ENCODE results near the gene C3orf20.

C3orf20 gene

DNA sequence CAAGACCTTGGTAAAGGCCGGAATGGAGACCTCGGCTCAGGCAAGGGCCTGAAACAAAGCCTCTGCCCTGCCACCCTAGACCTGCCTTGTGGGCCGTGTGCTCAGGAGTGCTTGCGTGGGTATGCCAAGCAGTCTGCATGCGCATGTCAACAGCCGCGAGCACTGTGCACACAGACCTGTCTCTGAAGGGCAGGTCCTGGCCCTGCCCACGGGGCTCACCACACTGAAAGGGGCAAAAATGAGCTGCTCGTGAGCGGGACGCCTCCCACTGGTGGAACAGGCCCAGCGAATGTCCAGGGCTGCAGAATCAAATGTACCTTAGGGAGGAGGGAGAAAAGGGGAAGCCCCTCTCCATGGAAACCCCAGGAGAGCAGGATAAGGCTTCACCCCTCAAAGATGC, 99.5 kb downstream of the C3orf20 start:
- H4K20me1 ChIP-seq (ENCODE audit: low read depth, low read length) = no peaks in the 10 kb centered on the region
- H3K27me3 ChIP-seq (ENCODE audit: low read length) = no peaks in the 10 kb centered on the region
- H3K4me3 ChIP-seq (ENCODE audit: insufficient read depth, low read length, poor library complexity, severe bottlenecking) = no peak overlapping the region
- H2AFZ ChIP-seq (ENCODE audit: low read depth, low read length, severe bottlenecking) = no peak overlapping the region
- peaks cover 8% of the 10 kb centered on the region; the same call in 1 of the 2 replicates for H3F3A ChIP-seq (ENCODE audit: insufficient read depth)
- no peaks in the 10 kb centered on the region for H3K79me2 ChIP-seq (ENCODE audit: insufficient read depth, low read length)
- peaks cover 9% of the 10 kb centered on the region for H3K36me3 ChIP-seq (ENCODE audit: low read length)
- H3K9me2 ChIP-seq (replicated peaks; ENCODE audit: insufficient read depth, low read length) = no peaks in the 10 kb centered on the region
- no peak overlapping the region for H3K4me2 ChIP-seq (ENCODE audit: low read depth, low read length, poor library complexity, severe bottlenecking)
- no peaks in the 10 kb centered on the region for H3K9me3 ChIP-seq (ENCODE audit: insufficient read depth, low read length)
- no peak overlapping the region for H3K9ac ChIP-seq (ENCODE audit: low read length)
- H3K27ac ChIP-seq (ENCODE audit: low read depth, low read length) = no peak overlapping the region
- TF ChIP-seq CTCF (IDR thresholded peaks at IDR 0.05; ENCODE audit: insufficient read depth, low read length, poor library complexity, severe bottlenecking) = no peak
- TF ChIP-seq EZH2phosphoT487 (conservative IDR thresholded peaks at IDR 0.05; ENCODE audit: low read length) = no peak

DNA sequence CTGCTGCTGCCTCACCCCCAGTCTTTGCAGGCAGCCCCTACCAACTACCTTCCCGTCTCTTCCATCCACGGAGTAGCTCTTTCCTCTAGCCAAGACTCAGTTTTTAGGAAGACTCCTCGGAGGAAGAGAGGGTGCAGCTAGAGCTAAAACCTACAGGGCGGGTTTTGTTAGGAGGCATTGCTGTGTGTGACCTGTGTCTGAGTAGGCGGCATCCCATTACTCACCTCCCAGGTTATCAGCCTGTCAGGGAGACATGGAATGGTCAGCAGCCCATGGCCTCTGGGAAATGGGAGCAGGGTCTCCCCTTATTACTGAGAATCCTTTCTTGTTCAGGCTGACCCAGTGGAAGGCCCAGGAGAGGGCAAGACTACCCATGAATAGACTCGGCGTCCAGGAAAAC, 100.1 kb downstream of the C3orf20 start:
- no peaks in the 10 kb centered on the region for H3K9me3 ChIP-seq (ENCODE audit: insufficient read depth, low read length)
- no peak overlapping the region for H2AFZ ChIP-seq (ENCODE audit: low read depth, low read length, severe bottlenecking)
- H3K4me2 ChIP-seq (ENCODE audit: low read depth, low read length, poor library complexity, severe bottlenecking) = no peak overlapping the region
- peaks cover 13% of the 10 kb centered on the region for H3K36me3 ChIP-seq (ENCODE audit: low read length)
- no peaks in the 10 kb centered on the region for H3K79me2 ChIP-seq (ENCODE audit: insufficient read depth, low read length)
- no peaks in the 10 kb centered on the region for H4K20me1 ChIP-seq (ENCODE audit: low read depth, low read length)
- H3K9me2 ChIP-seq (replicated peaks; ENCODE audit: insufficient read depth, low read length) = no peaks in the 10 kb centered on the region
- H3K4me3 ChIP-seq (ENCODE audit: insufficient read depth, low read length, poor library complexity, severe bottlenecking) = no peak overlapping the region
- H3K27ac ChIP-seq (ENCODE audit: low read depth, low read length) = no peak overlapping the region
- H3K9ac ChIP-seq (ENCODE audit: low read length) = no peak overlapping the region
- peaks cover 9% of the 10 kb centered on the region; the same call in 1 of the 2 replicates for H3F3A ChIP-seq (ENCODE audit: insufficient read depth)
- TF ChIP-seq CTCF (IDR thresholded peaks at IDR 0.05; ENCODE audit: insufficient read depth, low read length, poor library complexity, severe bottlenecking) = no peak
- H3K27me3 ChIP-seq (ENCODE audit: low read length) = no peaks in the 10 kb centered on the region

DNA sequence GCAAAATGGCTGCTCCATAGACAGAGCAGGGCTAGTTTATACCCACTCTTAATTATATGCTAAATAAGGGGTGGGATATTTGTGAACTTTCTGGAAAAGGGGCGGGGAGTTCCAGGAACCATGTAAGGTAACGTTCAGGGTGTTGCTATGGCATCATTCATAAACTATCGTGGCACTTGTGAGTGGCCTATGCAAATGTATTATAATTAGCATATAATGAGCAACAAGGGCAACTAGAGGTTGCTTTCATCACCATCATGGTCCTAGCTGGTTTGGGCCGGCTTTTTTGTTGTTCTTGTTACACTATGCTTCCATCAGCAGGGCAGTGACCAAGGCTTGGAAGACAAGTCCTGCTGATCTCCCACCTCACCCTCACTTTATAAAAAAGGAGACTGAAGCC, 100.6 kb downstream of the C3orf20 start:
- H3K9ac ChIP-seq (ENCODE audit: low read length) = no peak overlapping the region
- H3K79me2 ChIP-seq (ENCODE audit: insufficient read depth, low read length) = no peaks in the 10 kb centered on the region
- no peak overlapping the region for H3K4me2 ChIP-seq (ENCODE audit: low read depth, low read length, poor library complexity, severe bottlenecking)
- no peaks in the 10 kb centered on the region for H4K20me1 ChIP-seq (ENCODE audit: low read depth, low read length)
- H3K4me3 ChIP-seq (ENCODE audit: insufficient read depth, low read length, poor library complexity, severe bottlenecking) = no peak overlapping the region
- peaks cover 13% of the 10 kb centered on the region for H3K36me3 ChIP-seq (ENCODE audit: low read length)
- H3K27ac ChIP-seq (ENCODE audit: low read depth, low read length) = no peak overlapping the region
- no peaks in the 10 kb centered on the region for H3K9me3 ChIP-seq (ENCODE audit: insufficient read depth, low read length)
- no peak for TF ChIP-seq CTCF (IDR thresholded peaks at IDR 0.05; ENCODE audit: insufficient read depth, low read length, poor library complexity, severe bottlenecking)
- no peak for TF ChIP-seq EZH2phosphoT487 (conservative IDR thresholded peaks at IDR 0.05; ENCODE audit: low read length)
- H2AFZ ChIP-seq (ENCODE audit: low read depth, low read length, severe bottlenecking) = no peak overlapping the region
- no peaks in the 10 kb centered on the region for H3K9me2 ChIP-seq (replicated peaks; ENCODE audit: insufficient read depth, low read length)
- peaks cover 14% of the 10 kb centered on the region for H3F3A ChIP-seq (ENCODE audit: insufficient read depth)
- no peaks in the 10 kb centered on the region for H3K27me3 ChIP-seq (ENCODE audit: low read length)

All from SU-DHL-6 (cell line).